Liver (tissue), 9 donors: ENCODE results near the gene TSSC4. TPM values are rescaled to one million over a fixed set of nuclear protein-coding genes. Genes with fewer than 3 reads are reported as not detected.
"Not testable (repeated sequence)": the region's sequence is repeated elsewhere in the genome, so short reads cannot be mapped to it uniquely, and the experiment has no call there.

Experiments used
- DNase-seq: peaks from one replicate; pipeline ENCODE4 v3.0.0-alpha.2; 2017; ENCODE audit warnings: low spot score
- H3K27ac ChIP-seq, 2 donors: one replicate each; pipeline ENCODE4 v1.7.0; 2013; ENCODE audit warnings: inconsistent platforms in 2 of 2, low read length in 2 of 2, control low read depth in 1 of 2, low read depth in 1 of 2, mild to moderate bottlenecking in 1 of 2
- H3K27me3 ChIP-seq, 4 donors: one replicate each; pipeline versions ENCODE4 v1.6.1 to v1.7.0; 2013; ENCODE audit warnings: low read length in 3 of 4, inconsistent platforms in 1 of 4, mild to moderate bottlenecking in 1 of 4, moderate library complexity in 1 of 4; ENCODE audit not compliant: control insufficient read depth in 4 of 4, insufficient read depth in 4 of 4
- H3K36me3 ChIP-seq, 4 donors: one replicate each; pipeline versions ENCODE4 v1.6.1 to v1.7.0; 2013; ENCODE audit warnings: low read length in 3 of 4, mild to moderate bottlenecking in 3 of 4, low read depth in 1 of 4, moderate library complexity in 1 of 4; ENCODE audit not compliant: control insufficient read depth in 4 of 4, insufficient read depth in 3 of 4
- H3K4me1 ChIP-seq, 4 donors: one replicate each; pipeline versions ENCODE4 v1.6.1 to v1.7.0; 2013; ENCODE audit warnings: low read length in 3 of 4, mild to moderate bottlenecking in 3 of 4, moderate library complexity in 1 of 4; ENCODE audit not compliant: control insufficient read depth in 4 of 4, insufficient read depth in 4 of 4
- H3K4me3 ChIP-seq, 3 donors: one replicate each; pipeline versions ENCODE4 v1.6.1 to v1.7.0; 2013; ENCODE audit warnings: low read length in 3 of 3, control low read depth in 1 of 3, low read depth in 1 of 3, mild to moderate bottlenecking in 1 of 3
- H3K9ac ChIP-seq, 2 donors: one replicate each; pipeline ENCODE4 v1.7.0; 2013; ENCODE audit warnings: low read length in 2 of 2, mild to moderate bottlenecking in 2 of 2, moderate library complexity in 2 of 2, control low read depth in 1 of 2, low read depth in 1 of 2
- H3K9me3 ChIP-seq, 4 donors: one replicate each; pipeline versions ENCODE4 v1.6.1 to v1.7.0; 2013; ENCODE audit warnings: low read length in 3 of 4; ENCODE audit not compliant: control insufficient read depth in 4 of 4
- ATF3 ChIP-seq: IDR thresholded peaks from 2 replicates; pipeline ENCODE4 v1.6.1; 2016; ENCODE audit warnings: antibody characterized with exemption
- CTCF ChIP-seq: fragments of 150-350 bp; IDR thresholded peaks from 2 replicates; pipeline ENCODE4 v1.5.1; 2017; ENCODE audit warnings: improper control_type of control experiment, low read depth, low read length; ENCODE audit not compliant: missing input control
- EGR1 ChIP-seq, 2 donors: IDR thresholded peaks; 2 replicates each; pipeline ENCODE4 v1.6.1; 2016 to 2018; ENCODE audit warnings: antibody characterized with exemption in 2 of 2, low read depth in 2 of 2
- FOXA1 ChIP-seq: IDR thresholded peaks from 2 replicates; pipeline ENCODE4 v1.6.1; 2016; ENCODE audit warnings: antibody characterized with exemption
- GABPA ChIP-seq, 2 donors: IDR thresholded peaks in 1 of 2; conservative IDR thresholded peaks in 1 of 2; 2 replicates each; pipeline ENCODE4 v1.6.1; 2016; ENCODE audit warnings: antibody characterized with exemption in 2 of 2, mild to moderate bottlenecking in 1 of 2, moderate library complexity in 1 of 2
- HNF4G ChIP-seq: IDR thresholded peaks from 2 replicates; pipeline ENCODE4 v1.6.1; 2016; ENCODE audit warnings: antibody characterized with exemption
- JUND ChIP-seq, 2 donors: IDR thresholded peaks; 2 replicates each; pipeline ENCODE4 v1.6.1; 2016; ENCODE audit warnings: antibody characterized with exemption in 2 of 2
- REST ChIP-seq: IDR thresholded peaks from 2 replicates; pipeline ENCODE4 v1.6.1; 2016; ENCODE audit warnings: antibody characterized with exemption, mild to moderate bottlenecking
- SP1 ChIP-seq: IDR thresholded peaks from 2 replicates; pipeline ENCODE4 v1.6.1; 2018; ENCODE audit warnings: antibody characterized with exemption, mild to moderate bottlenecking
- YY1 ChIP-seq: IDR thresholded peaks from 2 replicates; pipeline ENCODE4 v1.6.1; 2016; ENCODE audit warnings: antibody characterized with exemption, mild to moderate bottlenecking
- ZBTB33 ChIP-seq: IDR thresholded peaks from 2 replicates; pipeline ENCODE4 v1.6.1; 2016; ENCODE audit warnings: antibody characterized with exemption
- WGBS: extraction: QIAGEN DNeasy Blood & Tissue Kit; methylation state at CpG from one replicate; pipeline ENCODE4 v1.1.7; 2013; 5-methylcytosine and 5-hydroxymethylcytosine counted together
- polyA plus RNA-seq, 2 donors: library from polyadenylated mRNA; stranded (reverse) in 1 of 2; unstranded in 1 of 2; fragments of 200-250 nt in 1 of 2; fragments of >200 nt in 1 of 2; fragmentation: Nextera tagmentation in 1 of 2; extraction: Ambion mirVana in 1 of 2; gene quantifications; one replicate each; pipeline versions ENCODE4 v1.2.1 to v1.2.3, GENCODE V29; 2013 to 2015
- total RNA-seq, 2 donors: library from RNA; depleted of rRNA; stranded (reverse); fragments of >200 nt; gene quantifications; one replicate each; pipeline ENCODE4 v1.2.3, GENCODE V29; 2014
- donor health status: healthy.
- donor health status: healthy.
- donor health status: healthy.
- donor health status: healthy.
- donor health status: healthy.

TSSC4 gene
- total and polyA plus RNA-seq, 4 donors = 15.8 to 19.1 (median 17.6) TPM

- TF ChIP-seq CTCF = no peak
- TF ChIP-seq FOXA1 = no peak
- TF ChIP-seq JUND (IDR thresholded peaks at IDR 0.05) = no peak
- no peak for TF ChIP-seq YY1
- TF ChIP-seq SP1 = no peak
- TF ChIP-seq EGR1 (IDR thresholded peaks at IDR 0.05; ENCODE audit: low read depth in 2 of 2) = no peak
Measured at GRCh38 chr11:2363130-2363529, 37.4 kb upstream of the TSSC4 start (continued).

GRCh38 chr11:2363577-2364370, 36.8 kb upstream of the TSSC4 start:
- H3K4me1 ChIP-seq = peaks cover 5 to 23% (median 17%) of the 10 kb centered on the region in 4 donors

GRCh38 chr11:2364386-2364785, 36.2 kb upstream of the TSSC4 start:
- H3K4me3 ChIP-seq, H3K36me3 ChIP-seq, H3K9me3 ChIP-seq, H3K9ac ChIP-seq, DNase-seq, H3K27ac ChIP-seq, H3K27me3 ChIP-seq: not testable (repeated sequence)
- H3K4me1 ChIP-seq = peaks cover 10 to 29% (median 23%) of the 10 kb centered on the region in 4 donors
- 97% methylated on average over 12 of the region's 12 CpGs for WGBS

More at GRCh38 chr11:2363577-2364370, 36.8 kb upstream of the TSSC4 start:
- H3K4me3 ChIP-seq = no peak overlapping the region
- WGBS = 91% methylated on average over 15 of the region's 15 CpGs
- DNase-seq = no peak
- TF ChIP-seq YY1 = no peak
- TF ChIP-seq JUND (IDR thresholded peaks at IDR 0.05) = no peak
- no peak for TF ChIP-seq ZBTB33
- TF ChIP-seq HNF4G = no peak
- no peak for TF ChIP-seq EGR1 (IDR thresholded peaks at IDR 0.05; ENCODE audit: low read depth in 2 of 2)
- TF ChIP-seq FOXA1 = no peak
- H3K27me3 ChIP-seq = no peaks in the 10 kb centered on the region
- H3K9ac ChIP-seq = no peak overlapping the region
- H3K9me3 ChIP-seq = no peaks in the 10 kb centered on the region
- H3K36me3 ChIP-seq = no peaks in the 10 kb centered on the region
- no peak overlapping the region for H3K27ac ChIP-seq

GRCh38 chr11:2365571-2366210, 34.9 kb upstream of the TSSC4 start:
- Histone ChIP-seq H3K4me3 (no peak overlapping the region), H3K9me3 (no peaks in the 10 kb centered on the region), H3K27me3 (no peaks in the 10 kb centered on the region), H3K9ac (no peak overlapping the region), H3K36me3 (no peaks in the 10 kb centered on the region), H3K4me1 (peaks cover 11 to 38% (median 26%) of the 10 kb centered on the region in 4 donors), H3K27ac (no peak overlapping the region)
- DNase-seq = no peak
- TF ChIP-seq GABPA (IDR thresholded peaks at IDR 0.05 in 1 of 2, conservative IDR thresholded peaks at IDR 0.05 in 1 of 2) (no peak), SP1 (no peak), ZBTB33 (no peak), REST (no peak), ATF3 (no peak)
- 93% methylated on average over 16 of the region's 16 CpGs for WGBS
